Esophagus (tissue), 2 donors: ENCODE measurements around the gene CTDNEP1. TPM values are rescaled to one million over a fixed set of nuclear protein-coding genes. Genes with fewer than 3 reads are reported as not detected.

Experiments
- H3K27ac ChIP-seq, 2 donors: one replicate each; pipeline ENCODE4 v1.5.1; 2013; ENCODE audit warnings: low read depth in 2 of 2, mild to moderate bottlenecking in 2 of 2, inconsistent platforms in 1 of 2, low read length in 1 of 2, moderate library complexity in 1 of 2
- H3K27me3 ChIP-seq, 2 donors: one replicate each; pipeline ENCODE4 v1.6.1; 2013; ENCODE audit warnings: low read length in 2 of 2, control low read depth in 1 of 2, mild to moderate bottlenecking in 1 of 2; ENCODE audit not compliant: insufficient read depth in 2 of 2, control insufficient read depth in 1 of 2
- H3K36me3 ChIP-seq, 2 donors: one replicate each; pipeline ENCODE4 v1.6.1; 2013; ENCODE audit warnings: low read length in 1 of 2; ENCODE audit not compliant: control insufficient read depth in 2 of 2, insufficient read depth in 2 of 2
- H3K4me1 ChIP-seq, 2 donors: one replicate each; pipeline ENCODE4 v1.6.1; 2013; ENCODE audit warnings: low read length in 1 of 2; ENCODE audit not compliant: control insufficient read depth in 2 of 2, insufficient read depth in 2 of 2
- H3K4me3 ChIP-seq, 2 donors: one replicate each; pipeline ENCODE4 v1.5.1; 2013; ENCODE audit warnings: low read length in 2 of 2, mild to moderate bottlenecking in 2 of 2, low read depth in 1 of 2, moderate library complexity in 1 of 2
- H3K9me3 ChIP-seq, 2 donors: one replicate each; pipeline ENCODE4 v1.6.1; 2013; ENCODE audit warnings: mild to moderate bottlenecking in 2 of 2, low read depth in 1 of 2, low read length in 1 of 2, moderate library complexity in 1 of 2; ENCODE audit not compliant: control insufficient read depth in 2 of 2, insufficient read depth in 1 of 2
- WGBS, 2 donors: extraction: QIAGEN DNeasy Blood & Tissue Kit; methylation state at CpG; one replicate each; pipeline ENCODE4 v1.1.7; 2013; 5-methylcytosine and 5-hydroxymethylcytosine counted together
- polyA plus RNA-seq, 2 donors: library from polyadenylated mRNA; stranded (reverse); fragments of 200-250 nt; gene quantifications; one replicate each; pipeline ENCODE4 v1.2.3, GENCODE V29; 2013
- donor health status: healthy with polysubstance abuse.
- donor health status: Bipolar disorder and iron deficiency.

Gene CTDNEP1
- polyA plus RNA-seq, 2 donors = 42.4 to 58.5 TPM

GRCh38 chr17:7208754-7209460 lies 42.6 kb downstream of the CTDNEP1 start:
- H3K27me3 ChIP-seq = no peaks in the 10 kb centered on the region
- H3K27ac ChIP-seq = no peak overlapping the region
- 86 to 88% methylated on average over 9 of the region's 9 CpGs for WGBS, 2 donors
- peaks cover 0 to 4% of the 10 kb centered on the region in 2 donors for H3K36me3 ChIP-seq
- H3K4me1 ChIP-seq = peaks cover 3 to 13% of the 10 kb centered on the region in 2 donors
- no peaks in the 10 kb centered on the region for H3K9me3 ChIP-seq
- H3K4me3 ChIP-seq = no peak overlapping the region

DNA sequence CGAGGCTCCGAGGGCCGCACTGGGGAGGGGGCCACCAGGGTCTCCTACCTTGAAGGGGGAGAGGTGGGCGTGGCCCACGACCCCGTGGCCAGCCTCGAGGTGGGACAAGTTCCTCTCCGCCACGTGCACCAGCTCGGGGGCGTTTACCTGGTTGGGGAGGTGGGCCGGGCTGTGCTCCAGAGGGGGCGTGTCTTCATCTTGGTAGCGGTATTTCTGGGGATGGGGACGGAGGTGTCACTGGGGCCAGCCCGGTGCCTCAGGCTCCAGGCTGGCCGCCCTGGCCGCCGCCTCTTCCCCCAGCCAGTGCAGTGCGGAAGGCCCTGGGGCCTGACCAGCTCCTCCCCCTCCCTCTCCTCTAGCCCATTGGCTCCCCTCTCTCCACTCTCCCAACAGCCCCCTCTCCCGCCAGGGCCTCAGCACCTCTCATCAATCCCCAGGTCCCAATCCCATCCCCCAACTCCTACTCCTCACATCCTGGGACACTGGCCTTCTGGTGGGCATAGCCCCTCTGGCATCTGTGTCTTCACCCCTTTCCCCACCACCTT lies 43.4 kb downstream of the CTDNEP1 start:
- WGBS, 2 donors = 66 to 69% methylated on average over 21 of the region's 21 CpGs

GRCh38 chr17:7207120-7208001 lies 44.2 kb downstream of the CTDNEP1 start:
- peaks cover 3 to 13% of the 10 kb centered on the region in 2 donors for H3K4me1 ChIP-seq
- no peaks in the 10 kb centered on the region for H3K27me3 ChIP-seq
- WGBS, 2 donors = 79 to 86% methylated on average over 24 of the region's 24 CpGs
- no peak overlapping the region for H3K27ac ChIP-seq
- H3K4me3 ChIP-seq = no peak overlapping the region
- H3K36me3 ChIP-seq = peaks cover 0 to 17% of the 10 kb centered on the region in 2 donors
- H3K9me3 ChIP-seq = no peaks in the 10 kb centered on the region

More for the DNA sequence above, 43.4 kb downstream of the CTDNEP1 start:
- no peaks in the 10 kb centered on the region for H3K27me3 ChIP-seq
- no peak overlapping the region for H3K4me3 ChIP-seq
- H3K27ac ChIP-seq = no peak overlapping the region
- H3K36me3 ChIP-seq = peaks cover 0 to 11% of the 10 kb centered on the region in 2 donors
- no peaks in the 10 kb centered on the region for H3K9me3 ChIP-seq
- H3K4me1 ChIP-seq = peaks cover 3 to 13% of the 10 kb centered on the region in 2 donors

DNA sequence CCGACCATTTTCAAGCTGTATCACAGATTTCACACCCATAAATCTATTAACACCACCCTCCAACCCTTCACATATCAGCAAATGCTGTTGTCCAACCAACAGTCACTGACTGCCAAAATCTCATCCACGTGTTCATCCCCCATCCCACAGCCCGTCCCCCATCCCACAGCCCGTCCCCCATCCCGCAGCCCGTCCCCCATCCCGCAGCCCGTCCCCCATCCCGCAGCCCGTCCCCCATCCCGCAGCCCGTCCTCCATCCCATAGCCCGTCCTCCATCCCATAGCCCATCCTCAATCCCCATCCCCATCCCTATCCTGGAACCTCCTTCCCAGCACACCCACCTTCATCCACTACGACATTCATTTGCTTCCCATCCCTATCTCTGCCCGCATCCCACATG lies 46.0 kb downstream of the CTDNEP1 start:
- H3K9me3 ChIP-seq = no peaks in the 10 kb centered on the region
- 50 to 57% methylated on average over 15 of the region's 15 CpGs for WGBS, 2 donors
- H3K4me1 ChIP-seq = peaks cover 3 to 13% of the 10 kb centered on the region in 2 donors
- H3K27me3 ChIP-seq = no peaks in the 10 kb centered on the region
- no peak overlapping the region for H3K27ac ChIP-seq
- H3K4me3 ChIP-seq = peak overlapping the region; percentile 47 to 57
- peaks cover 0 to 17% of the 10 kb centered on the region in 2 donors for H3K36me3 ChIP-seq

GRCh38 chr17:7204828-7205461 lies 46.6 kb downstream of the CTDNEP1 start:
- WGBS, 2 donors = 1 to 3% methylated on average over 34 of the region's 34 CpGs

GRCh38 chr17:7204336-7204735 lies 47.2 kb downstream of the CTDNEP1 start:
- Histone ChIP-seq H3K4me1 (peaks cover 3 to 13% of the 10 kb centered on the region in 2 donors), H3K27me3 (no peaks in the 10 kb centered on the region), H3K27ac (peak overlapping the region in 1 of 2 donors; percentile 77), H3K36me3 (peaks cover 0 to 17% of the 10 kb centered on the region in 2 donors), H3K4me3 (peak overlapping the region in 1 of 2 donors; percentile 47), H3K9me3 (no peaks in the 10 kb centered on the region)
- 79 to 81% methylated on average over 15 of the region's 15 CpGs for WGBS, 2 donors

More at GRCh38 chr17:7204828-7205461, 46.6 kb downstream of the CTDNEP1 start:
- peak overlapping the region; percentile 47 to 57 for H3K4me3 ChIP-seq
- H3K36me3 ChIP-seq = peaks cover 0 to 17% of the 10 kb centered on the region in 2 donors
- H3K4me1 ChIP-seq = peaks cover 3 to 13% of the 10 kb centered on the region in 2 donors
- no peaks in the 10 kb centered on the region for H3K9me3 ChIP-seq
- H3K27me3 ChIP-seq = no peaks in the 10 kb centered on the region
- peak overlapping the region; percentile 32 to 77 for H3K27ac ChIP-seq

DNA sequence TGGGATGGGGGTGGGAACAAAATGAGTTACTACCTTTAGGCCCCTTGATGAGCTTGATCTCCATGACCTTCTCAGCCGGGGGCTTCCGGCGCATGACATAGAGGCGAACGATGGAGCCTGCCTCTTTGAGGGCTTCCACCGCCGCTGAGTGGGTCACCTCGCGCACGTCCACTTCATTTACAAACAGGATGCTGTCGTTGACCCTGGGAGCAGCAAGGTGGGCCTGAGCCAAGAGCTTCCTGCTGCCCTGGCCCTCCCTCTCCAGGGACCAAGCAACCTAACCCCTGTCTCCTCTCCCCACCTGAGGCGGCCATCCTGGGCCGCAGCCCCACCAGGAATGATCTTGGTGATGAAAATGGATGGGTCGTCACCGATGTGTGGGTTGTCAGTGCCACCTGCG lies 48.1 kb downstream of the CTDNEP1 start:
- Histone ChIP-seq H3K27me3 (no peaks in the 10 kb centered on the region), H3K36me3 (peaks cover 0 to 17% of the 10 kb centered on the region in 2 donors), H3K27ac (no peak overlapping the region), H3K9me3 (no peaks in the 10 kb centered on the region), H3K4me1 (peaks cover 2 to 13% of the 10 kb centered on the region in 2 donors), H3K4me3 (no peak overlapping the region)
- 90 to 92% methylated on average over 16 of the region's 16 CpGs for WGBS, 2 donors

DNA sequence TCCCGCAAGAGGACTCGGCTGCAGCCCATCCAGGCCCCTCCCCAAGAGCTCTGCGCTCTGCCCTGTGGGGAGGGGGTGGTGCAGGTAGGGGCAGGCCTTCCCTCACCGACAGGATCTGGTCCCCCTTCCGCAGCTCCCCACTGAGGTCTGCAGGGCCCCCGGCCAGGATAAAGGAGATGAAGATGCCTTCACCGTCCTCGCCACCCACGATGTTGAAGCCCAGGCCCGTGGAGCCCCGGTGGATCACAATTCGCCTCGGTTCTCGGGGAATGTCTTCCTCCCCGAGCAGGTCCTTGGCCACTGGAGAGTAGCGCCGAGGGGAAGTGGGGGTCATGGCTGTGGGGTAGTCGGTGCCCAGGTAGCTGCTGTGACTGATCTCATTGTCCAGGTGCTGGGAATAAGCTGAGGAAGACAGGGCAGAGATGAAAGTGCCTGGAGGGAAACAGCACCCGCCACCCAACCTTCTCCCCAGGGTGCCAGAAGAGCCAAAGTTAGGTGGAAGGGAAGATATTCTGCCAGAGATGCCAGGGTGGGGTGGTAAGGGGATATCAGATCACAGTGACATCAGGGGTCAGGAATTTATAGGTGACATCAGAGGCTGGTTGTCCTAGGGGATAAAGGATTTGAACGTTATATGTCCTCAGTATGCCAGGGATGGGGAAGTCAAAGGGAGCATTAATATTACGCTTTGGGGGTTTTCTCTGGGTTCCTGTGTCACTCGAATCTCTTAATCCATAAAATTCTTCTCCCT lies 54.7 kb downstream of the CTDNEP1 start:
- Histone ChIP-seq H3K36me3 (peaks cover 0 to 10% of the 10 kb centered on the region in 2 donors), H3K27me3 (no peaks in the 10 kb centered on the region), H3K27ac (no peak overlapping the region), H3K4me3 (no peak overlapping the region), H3K9me3 (no peaks in the 10 kb centered on the region), H3K4me1 (no peaks in the 10 kb centered on the region)
- WGBS, 2 donors = 91 to 94% methylated on average over 22 of the region's 22 CpGs
